H9 (cell line): ENCODE measurements around the gene ARL4C. TPM values are rescaled to one million over a fixed set of nuclear protein-coding genes. Genes with fewer than 3 reads are reported as not detected.

Experiments used
- DNase-seq: peaks from one replicate; pipeline ENCODE4 v3.0.0-alpha.2; 2017
- H2AFZ ChIP-seq: one replicate; pipeline ENCODE4 v1.6.1; 2013; ENCODE audit warnings: mild to moderate bottlenecking, low read length, control low read depth, moderate library complexity
- H2AK5ac ChIP-seq: 2 replicates; pipeline ENCODE4 v1.6.1; 2013; ENCODE audit warnings: low read length, control low read depth, mixed read lengths; ENCODE audit not compliant: insufficient read length
- H2BK120ac ChIP-seq: one replicate; pipeline ENCODE4 v1.6.1; 2013; ENCODE audit warnings: low read depth, mild to moderate bottlenecking, low read length, control low read depth, inconsistent platforms; ENCODE audit not compliant: poor library complexity, severe bottlenecking
- H2BK12ac ChIP-seq: 2 replicates; pipeline ENCODE4 v1.6.1; 2013; ENCODE audit warnings: low read length, control low read depth, mixed read lengths, low read depth; ENCODE audit not compliant: insufficient read length
- H2BK15ac ChIP-seq: 2 replicates; pipeline ENCODE4 v1.6.1; 2013; ENCODE audit warnings: low read depth, low read length, control low read depth
- H2BK20ac ChIP-seq: one replicate; pipeline ENCODE4 v1.6.1; 2013; ENCODE audit warnings: low read depth, mild to moderate bottlenecking, low read length, control low read depth, inconsistent platforms; ENCODE audit not compliant: poor library complexity, severe bottlenecking
- H2BK5ac ChIP-seq: 2 replicates; pipeline ENCODE4 v1.6.1; 2013; ENCODE audit warnings: low read length, control low read depth, mixed read lengths; ENCODE audit not compliant: insufficient read length
- H3K14ac ChIP-seq: 2 replicates; pipeline ENCODE4 v1.6.1; 2013; ENCODE audit warnings: low read length, control low read depth; ENCODE audit not compliant: insufficient read depth
- H3K18ac ChIP-seq: 2 replicates; pipeline ENCODE4 v1.6.1; 2013; ENCODE audit warnings: low read depth, mild to moderate bottlenecking, mixed read lengths, low read length, control low read depth; ENCODE audit not compliant: insufficient read length
- H3K23ac ChIP-seq: 2 replicates; pipeline ENCODE4 v1.6.1; 2013; ENCODE audit warnings: low read length, control low read depth, mixed read lengths, low read depth; ENCODE audit not compliant: insufficient read length
- H3K23me2 ChIP-seq: 2 replicates; pipeline ENCODE4 v1.6.1; 2013; ENCODE audit warnings: low read depth, mild to moderate bottlenecking, mixed read lengths, low read length, control low read depth; ENCODE audit not compliant: insufficient read length, poor library complexity, severe bottlenecking
- H3K27ac ChIP-seq: 2 replicates; pipeline ENCODE4 v1.5.1; 2013; ENCODE audit warnings: low read length, control low read depth, mixed read lengths, low read depth; ENCODE audit not compliant: insufficient read length
- H3K27me3 ChIP-seq: 2 replicates; pipeline ENCODE4 v1.6.1; 2013; ENCODE audit warnings: low read length, control low read depth, inconsistent platforms; ENCODE audit not compliant: insufficient read depth
- H3K4ac ChIP-seq: 2 replicates; pipeline ENCODE4 v1.6.1; 2013; ENCODE audit warnings: low read depth, mild to moderate bottlenecking, control low read depth, inconsistent platforms, low read length, moderate library complexity
- H3K4me1 ChIP-seq: 2 replicates; pipeline ENCODE4 v1.6.1; 2013; ENCODE audit warnings: low read length, control low read depth, inconsistent platforms; ENCODE audit not compliant: insufficient read depth
- H3K4me2 ChIP-seq: 2 replicates; pipeline ENCODE4 v1.6.1; 2013; ENCODE audit warnings: low read length, control low read depth, mixed read lengths; ENCODE audit not compliant: insufficient read length, insufficient read depth
- H3K56ac ChIP-seq: 2 replicates; pipeline ENCODE4 v1.6.1; 2013; ENCODE audit warnings: low read depth, mild to moderate bottlenecking, mixed read lengths, low read length, control low read depth; ENCODE audit not compliant: insufficient read length
- H3K79me1 ChIP-seq: 2 replicates; pipeline ENCODE4 v1.6.1; 2013; ENCODE audit warnings: low read depth, mild to moderate bottlenecking, moderate library complexity, low read length, control low read depth, inconsistent platforms; ENCODE audit not compliant: insufficient read depth, poor library complexity, severe bottlenecking
- H3K79me2 ChIP-seq: 2 replicates; pipeline ENCODE4 v1.6.1; 2013; ENCODE audit warnings: low read length, control low read depth, inconsistent platforms; ENCODE audit not compliant: insufficient read depth
- H3K9ac ChIP-seq: 2 replicates; pipeline ENCODE4 v1.6.1; 2013; ENCODE audit warnings: low read length, control low read depth, mixed read lengths; ENCODE audit not compliant: insufficient read length; ENCODE audit errors: extremely low read depth
- H3K9me3 ChIP-seq: one replicate; pipeline ENCODE4 v1.6.1; 2013; ENCODE audit warnings: low read depth, low read length, inconsistent platforms; ENCODE audit not compliant: control insufficient read depth
- H3T11ph ChIP-seq: one replicate; pipeline ENCODE4 v1.6.1; 2013; ENCODE audit warnings: mild to moderate bottlenecking, low read length, control low read depth, inconsistent platforms
- H4K20me1 ChIP-seq: one replicate; pipeline ENCODE4 v1.6.1; 2013; ENCODE audit not compliant: control insufficient read depth, insufficient read length, insufficient read depth
- H4K5ac ChIP-seq: 2 replicates; pipeline ENCODE4 v1.6.1; 2013; ENCODE audit warnings: low read depth, mild to moderate bottlenecking, mixed read lengths, low read length, control low read depth; ENCODE audit not compliant: insufficient read length
- H4K8ac ChIP-seq: replicated peaks from 2 replicates; pipeline ENCODE4 v1.6.1; 2013; ENCODE audit warnings: low read length, control low read depth, mixed read lengths, low read depth; ENCODE audit not compliant: insufficient read length
- H4K91ac ChIP-seq: 2 replicates; pipeline ENCODE4 v1.6.1; 2013; ENCODE audit warnings: low read depth, mild to moderate bottlenecking, moderate library complexity, mixed read lengths, low read length, control low read depth; ENCODE audit not compliant: insufficient read length
- H3K27ac Mint-ChIP-seq, 3 experiments: 2 replicates in 2 of 3; 3 replicates in 1 of 3; pipeline ENCODE4 v1.8.0; 2020 to 2021; ENCODE audit warnings: mixed read lengths in 3 of 3, mild to moderate bottlenecking in 1 of 3, moderate library complexity in 1 of 3
- H3K27me3 Mint-ChIP-seq: 2 replicates; pipeline ENCODE4 v1.8.0; 2021; ENCODE audit warnings: low read depth, mild to moderate bottlenecking, moderate library complexity, mixed read lengths
- H3K36me3 Mint-ChIP-seq, 3 experiments: 2 replicates in 2 of 3; 3 replicates in 1 of 3; pipeline ENCODE4 v1.8.0; 2020 to 2021; ENCODE audit warnings: low read depth in 3 of 3, mixed read lengths in 3 of 3; ENCODE audit not compliant: insufficient read depth in 1 of 3
- H3K4me1 Mint-ChIP-seq, 2 experiments: 2 replicates each; pipeline ENCODE4 v1.8.0; 2020; ENCODE audit warnings: mixed read lengths in 2 of 2
- H3K4me3 Mint-ChIP-seq, 2 experiments: 2 replicates in 1 of 2; 3 replicates in 1 of 2; pipeline ENCODE4 v1.8.0; 2020 to 2021; ENCODE audit warnings: mild to moderate bottlenecking in 2 of 2, mixed read lengths in 2 of 2, moderate library complexity in 1 of 2
- H3K9me3 Mint-ChIP-seq, 2 experiments: 2 replicates in 1 of 2; 3 replicates in 1 of 2; pipeline ENCODE4 v1.8.0; 2020; ENCODE audit warnings: mild to moderate bottlenecking in 2 of 2, mixed read lengths in 2 of 2, moderate library complexity in 1 of 2
- WGBS: extraction: QIAGEN DNeasy Blood & Tissue Kit; methylation state at CpG from one replicate; pipeline ENCODE4 v1.1.7; 2013; ENCODE audit warnings: missing lambda C conversion rate, low lambda C conversion rate, mixed read lengths; ENCODE audit not compliant: insufficient read length; ENCODE audit errors: extremely low coverage; 5-methylcytosine and 5-hydroxymethylcytosine counted together
- total RNA-seq: library from RNA; stranded (reverse); gene quantifications from 2 replicates; pipeline ENCODE4 v1.2.1, GENCODE V29; 2021
- TF ChIP-seq, protein P1 (sequence below): fragments of 200-600 bp; sonication (generic); conservative IDR thresholded peaks from 3 replicates; pipeline ENCODE4 v1.8.0; 2021; ENCODE audit warnings: antibody characterized with exemption, mild to moderate bottlenecking

Gene ARL4C
- total RNA-seq, 1 experiment from 2014 or later: 12.0 TPM

DNA sequence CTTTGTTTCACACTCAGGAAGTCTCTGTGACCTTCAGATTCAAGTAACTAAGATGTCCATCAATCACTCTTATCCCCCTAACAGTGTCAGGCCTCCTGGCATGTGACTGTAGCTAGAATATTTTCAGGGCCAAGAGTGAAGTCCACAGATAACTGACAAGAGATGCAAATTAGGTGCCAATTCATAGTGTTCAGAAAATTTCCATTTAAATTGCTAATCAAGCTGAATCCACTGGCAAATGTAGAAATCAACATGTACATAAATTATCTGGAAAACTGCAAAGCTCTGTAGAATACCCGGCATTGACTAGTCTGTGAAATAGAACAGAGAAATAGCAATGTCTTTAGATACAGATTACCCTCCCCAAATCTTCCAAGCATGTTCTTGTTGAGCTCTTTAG lies 38.6 kb upstream of the ARL4C start:
- Histone ChIP-seq H3K23ac (no peak overlapping the region), H2BK5ac (no peak overlapping the region), H3K18ac (no peak overlapping the region), H2BK20ac (no peak overlapping the region), H3K4me2 (no peak overlapping the region), H3K27ac (no peak overlapping the region), H3K56ac (no peak overlapping the region), H4K5ac (no peak overlapping the region), H3K79me1 (no peaks in the 10 kb centered on the region), H3T11ph (no peak overlapping the region), H4K8ac (no peak overlapping the region), H4K20me1 (no peaks in the 10 kb centered on the region), H3K4me1 (no peaks in the 10 kb centered on the region), H2BK15ac (no peak overlapping the region), H3K79me2 (no peaks in the 10 kb centered on the region), H3K9ac (no peak overlapping the region), H3K23me2 (no peaks in the 10 kb centered on the region), H3K27me3 (no peaks in the 10 kb centered on the region), H2AFZ (no peak overlapping the region), H2AK5ac (no peak overlapping the region), H3K9me3 (no peaks in the 10 kb centered on the region), H4K91ac (no peak overlapping the region), H2BK12ac (no peak overlapping the region), H2BK120ac (no peak overlapping the region), H3K4ac (no peak overlapping the region), H3K14ac (no peak overlapping the region)
- Mint-ChIP-seq H3K27ac (no peak overlapping the region), H3K4me1 (peaks cover 4 to 5% of the 10 kb centered on the region in 2 experiments), H3K27me3 (no peaks in the 10 kb centered on the region), H3K36me3 (peaks cover 0 to 4% (median 0%) of the 10 kb centered on the region in 3 experiments; a peak in 2 of 7 replicates), H3K4me3 (no peak overlapping the region), H3K9me3 (peaks cover 7 to 10% of the 10 kb centered on the region in 2 experiments; a peak in 4 of 5 replicates)
- no CpG with 5 or more reads among the region's 1 CpG for WGBS
- no peak for DNase-seq
- TF ChIP-seq, protein P1, sequence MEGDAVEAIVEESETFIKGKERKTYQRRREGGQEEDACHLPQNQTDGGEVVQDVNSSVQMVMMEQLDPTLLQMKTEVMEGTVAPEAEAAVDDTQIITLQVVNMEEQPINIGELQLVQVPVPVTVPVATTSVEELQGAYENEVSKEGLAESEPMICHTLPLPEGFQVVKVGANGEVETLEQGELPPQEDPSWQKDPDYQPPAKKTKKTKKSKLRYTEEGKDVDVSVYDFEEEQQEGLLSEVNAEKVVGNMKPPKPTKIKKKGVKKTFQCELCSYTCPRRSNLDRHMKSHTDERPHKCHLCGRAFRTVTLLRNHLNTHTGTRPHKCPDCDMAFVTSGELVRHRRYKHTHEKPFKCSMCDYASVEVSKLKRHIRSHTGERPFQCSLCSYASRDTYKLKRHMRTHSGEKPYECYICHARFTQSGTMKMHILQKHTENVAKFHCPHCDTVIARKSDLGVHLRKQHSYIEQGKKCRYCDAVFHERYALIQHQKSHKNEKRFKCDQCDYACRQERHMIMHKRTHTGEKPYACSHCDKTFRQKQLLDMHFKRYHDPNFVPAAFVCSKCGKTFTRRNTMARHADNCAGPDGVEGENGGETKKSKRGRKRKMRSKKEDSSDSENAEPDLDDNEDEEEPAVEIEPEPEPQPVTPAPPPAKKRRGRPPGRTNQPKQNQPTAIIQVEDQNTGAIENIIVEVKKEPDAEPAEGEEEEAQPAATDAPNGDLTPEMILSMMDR: no peak
